HG03460 (cell line): ENCODE measurements around the gene MDFI.

Experiments
- ATAC-seq: cut with Tn5 transposase; IDR thresholded peaks from one replicate; pipeline ENCODE4 v1.9.1; 2021; ENCODE audit not compliant: unreplicated experiment

The MDFI gene

GRCh38 chr6:41700463-41701347 lies 62.4 kb downstream of the MDFI start:
- ATAC-seq, result no peak

DNA sequence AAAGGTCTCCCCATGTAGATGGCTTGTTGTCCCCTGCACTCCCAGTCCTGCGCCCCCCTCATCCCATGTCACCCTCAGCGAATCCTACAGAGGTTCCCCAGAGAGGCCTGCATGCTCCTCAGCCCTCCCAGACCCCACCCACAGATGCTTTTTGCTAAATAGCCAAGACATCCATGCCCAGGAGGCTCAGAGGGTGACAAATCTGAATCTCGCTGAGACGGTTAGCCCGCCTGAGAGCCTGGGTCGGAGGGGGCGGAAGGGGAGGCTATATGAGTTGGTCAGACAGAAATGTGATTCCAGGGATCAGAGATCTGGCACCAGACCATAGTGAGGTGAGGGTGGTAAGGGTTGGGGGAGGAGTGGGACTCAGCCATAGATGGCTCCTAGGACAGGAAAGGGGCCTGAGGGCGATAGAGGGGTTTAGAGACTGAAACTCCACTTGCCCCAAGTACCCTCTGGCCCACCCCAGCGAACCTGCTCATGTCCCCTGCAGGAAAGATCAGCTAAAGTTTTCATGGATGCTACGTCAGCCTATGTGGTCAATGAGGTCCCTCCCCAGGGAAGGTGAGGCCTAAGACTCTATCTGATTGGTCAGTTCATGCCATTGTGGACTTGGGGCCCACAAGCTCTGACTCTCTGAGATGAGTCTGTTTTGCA lies 63.9 kb downstream of the MDFI start:
- ATAC-seq, result no peak

- ATAC-seq, result no peak
Observed at GRCh38 chr6:41702771-41703494, 64.7 kb downstream of the MDFI start.
